Left renal pelvis (tissue), 4 donors: ENCODE data around the gene BMP7. TPM values are rescaled to one million over a fixed set of nuclear protein-coding genes. Genes with fewer than 3 reads are reported as not detected.
"Not testable (repeated sequence)": the region's sequence is repeated elsewhere in the genome, so short reads cannot be mapped to it uniquely, and the experiment has no call there.

Experiments
- DNase-seq, 4 donors: peaks; one replicate each; pipeline ENCODE4 v3.0.0-alpha.2; 2013; ENCODE audit warnings: low read depth in 4 of 4, low spot score in 3 of 4
- polyA plus RNA-seq, 4 donors: library from polyadenylated mRNA; unstranded; fragments of 120-200 nt; gene quantifications; one replicate each; pipeline ENCODE4 v1.2.1, GENCODE V29; 2013; ENCODE audit not compliant: insufficient read length in 4 of 4

BMP7 gene
- polyA plus RNA-seq, 4 donors = 42.7 to 90.7 (median 72.7) TPM

DNA sequence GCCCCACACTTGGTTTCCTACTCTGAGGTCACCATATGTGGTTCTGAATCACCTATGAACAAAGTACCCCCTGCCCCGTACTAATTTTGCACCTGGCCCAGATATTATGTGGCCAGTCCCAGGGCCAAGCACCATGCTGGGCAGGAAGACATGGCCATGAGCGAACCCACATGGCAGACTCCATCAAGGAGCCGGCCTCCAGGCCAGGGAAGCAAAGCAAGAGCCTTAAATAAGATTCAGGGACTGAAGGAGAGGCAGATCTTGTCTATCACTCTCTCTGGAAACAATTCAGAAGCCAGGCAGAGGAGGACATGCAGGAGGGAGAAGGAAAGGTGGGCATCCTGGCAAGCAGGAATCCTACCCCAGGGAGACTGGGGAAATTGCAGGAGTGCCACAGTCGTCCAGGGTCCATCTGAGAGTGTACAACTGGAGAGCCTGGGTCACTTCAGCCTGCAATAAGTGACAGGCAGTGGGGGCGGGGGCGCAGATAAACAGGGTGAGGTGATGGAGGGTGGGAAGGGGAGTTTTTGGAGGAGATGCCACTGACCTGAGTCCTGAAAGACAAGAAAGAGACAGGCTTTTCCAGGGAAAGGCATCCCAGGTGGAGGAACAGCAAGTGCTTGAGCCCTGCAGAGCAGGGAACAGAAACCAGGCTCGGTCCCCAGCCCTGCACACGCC lies 2.1 kb upstream of the BMP7 start:
- no peak for DNase-seq

- no peak for DNase-seq
Observed at GRCh38 chr20:57267158-57267821, 849 bp upstream of the BMP7 start.

DNA sequence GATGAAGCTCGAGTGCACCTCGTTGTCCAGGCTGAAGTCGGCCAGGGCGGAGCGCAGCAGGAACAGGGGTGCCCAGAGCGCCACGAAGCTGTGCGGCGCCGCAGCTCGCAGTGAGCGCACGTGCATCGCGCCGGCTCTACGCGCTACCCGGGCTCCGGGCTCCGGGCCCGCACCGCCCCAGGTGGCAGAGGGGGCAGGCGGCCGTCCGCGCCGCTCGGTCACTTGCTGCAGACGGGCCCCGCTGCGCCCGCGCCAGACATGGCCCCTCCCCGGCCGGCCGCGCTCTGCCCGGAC lies 497 bp downstream of the BMP7 start:
- no peak for DNase-seq

GRCh38 chr20:57265336-57265996 lies 975 bp downstream of the BMP7 start:
- DNase-seq = no peak

DNA sequence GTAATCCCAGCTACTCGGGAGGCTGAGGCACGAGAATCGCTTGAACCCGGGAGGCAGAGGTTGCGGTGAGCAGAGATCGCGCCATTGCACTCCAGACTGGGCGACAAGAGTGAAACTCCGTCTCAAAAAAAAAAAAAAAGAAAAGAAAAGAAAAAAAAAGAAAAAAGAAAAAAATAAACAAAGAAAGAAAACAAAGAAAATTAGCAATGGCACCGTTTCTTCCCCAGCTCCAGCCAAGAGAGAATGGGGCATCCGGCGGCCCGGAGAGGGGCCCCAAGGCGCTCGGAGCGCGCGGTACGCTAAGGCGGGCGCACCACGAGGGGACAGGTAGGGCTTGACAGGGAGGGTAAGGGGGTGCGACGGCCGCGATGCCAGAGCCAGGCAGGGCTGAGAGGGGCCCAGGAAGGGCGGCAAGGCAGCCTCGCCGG lies 1.5 kb downstream of the BMP7 start:
- DNase-seq = not testable (repeated sequence)

GRCh38 chr20:57263801-57264792 lies 2.3 kb downstream of the BMP7 start:
- no peak for DNase-seq

GRCh38 chr20:57262784-57263609 lies 3.4 kb downstream of the BMP7 start:
- no peak for DNase-seq

DNA sequence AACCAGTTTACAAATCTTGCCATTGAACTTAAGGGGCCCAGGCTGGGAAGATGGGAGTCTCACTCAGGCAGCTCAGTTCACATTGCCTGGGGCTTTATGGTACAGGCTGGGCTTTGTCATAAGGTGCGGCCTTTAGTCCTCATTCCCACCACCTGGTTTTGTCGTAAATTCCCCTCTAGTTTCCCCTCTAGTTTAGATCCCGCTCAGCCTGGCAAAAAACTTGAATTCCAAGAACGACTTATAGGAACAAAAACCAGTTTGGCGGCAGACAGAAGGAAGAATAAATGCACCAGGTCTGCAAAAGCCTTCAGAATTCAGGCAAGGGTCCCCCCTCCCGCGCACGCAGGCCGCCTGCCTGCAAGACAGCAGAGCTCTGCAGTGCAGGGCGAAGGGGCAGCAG lies 4.1 kb downstream of the BMP7 start:
- no peak for DNase-seq

DNA sequence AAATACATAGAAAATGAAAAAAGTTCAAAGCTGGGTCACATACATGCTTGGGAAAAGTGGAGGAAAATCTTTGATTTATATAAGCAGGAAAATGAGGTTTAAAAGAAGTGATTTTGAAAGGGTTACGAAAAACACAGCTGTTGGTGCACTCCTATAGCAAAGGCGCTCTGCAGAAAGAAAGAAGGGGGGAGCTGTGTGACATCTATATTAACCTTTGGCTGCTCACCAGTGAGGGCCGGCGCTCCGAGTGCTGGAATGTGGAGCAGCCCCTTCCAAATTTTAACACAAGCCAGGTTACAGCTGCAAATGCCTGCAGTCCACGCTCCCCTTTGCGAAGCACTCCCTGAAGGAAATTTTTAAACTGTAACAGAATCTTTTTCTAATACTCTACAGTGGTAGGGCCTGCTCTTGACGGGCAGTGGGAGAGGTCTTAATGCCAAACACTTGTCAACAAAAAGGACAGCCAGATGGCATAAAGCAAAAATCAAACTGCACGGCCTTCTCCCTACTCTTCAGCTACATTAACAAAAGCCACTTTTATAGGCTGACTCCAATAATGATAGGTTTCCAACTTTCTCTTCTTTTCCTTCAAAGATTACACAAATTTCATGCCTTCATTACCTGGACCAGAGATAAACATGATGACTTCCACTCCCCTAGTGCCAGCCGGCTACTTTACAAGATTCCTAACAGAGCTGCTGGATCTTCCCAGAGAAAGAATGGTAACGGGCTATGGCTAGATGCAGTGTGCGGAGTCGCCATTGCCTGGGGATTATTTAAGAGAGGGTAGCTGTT lies 4.8 kb downstream of the BMP7 start:
- no peak for DNase-seq

- DNase-seq = no peak
Observed at GRCh38 chr20:57260934-57261333, 5.5 kb downstream of the BMP7 start.

- DNase-seq = no peak
Observed at GRCh38 chr20:57259938-57260921, 6.2 kb downstream of the BMP7 start.

- no peak for DNase-seq
Observed at GRCh38 chr20:57259121-57259937, 7.1 kb downstream of the BMP7 start.

GRCh38 chr20:57257701-57258453 lies 8.6 kb downstream of the BMP7 start:
- DNase-seq = no peak

DNA sequence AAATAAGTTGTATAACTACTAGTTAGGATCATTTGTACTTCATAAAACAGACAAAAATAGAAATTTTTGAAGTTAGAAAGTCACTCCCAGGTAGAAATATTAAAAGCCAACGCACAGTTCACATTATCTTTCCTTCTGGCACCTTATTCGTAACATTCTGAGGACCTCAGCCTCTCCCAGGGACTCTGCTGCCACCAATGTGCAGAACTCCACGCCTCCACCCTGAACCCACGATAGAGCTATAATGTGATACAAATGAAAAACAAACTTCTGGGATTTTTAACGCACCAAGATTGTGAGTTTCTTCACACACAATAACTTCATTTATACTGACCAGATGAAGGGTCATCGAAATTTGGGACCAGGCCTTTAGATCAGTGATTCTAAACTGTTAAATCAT lies 9.5 kb downstream of the BMP7 start:
- no peak for DNase-seq

GRCh38 chr20:57256205-57256604 lies 10.2 kb downstream of the BMP7 start:
- DNase-seq = no peak

- DNase-seq = no peak
Observed at GRCh38 chr20:57255183-57255582, 11.3 kb downstream of the BMP7 start.
